Mesodermal cell (in vitro differentiated cells): ENCODE results near the gene SOD2. TPM values are rescaled to one million over a fixed set of nuclear protein-coding genes. Genes with fewer than 3 reads are reported as not detected.
"Not testable (repeated sequence)": the region's sequence is repeated elsewhere in the genome, so short reads cannot be mapped to it uniquely, and the experiment has no call there.

Source experiments
- H3K27ac ChIP-seq: 2 replicates; pipeline ENCODE4 v1.7.0; 2013; ENCODE audit warnings: mild to moderate bottlenecking, low read depth, low read length, moderate library complexity; ENCODE audit not compliant: severe bottlenecking
- H3K36me3 ChIP-seq: 2 replicates; pipeline ENCODE4 v1.7.1; 2013; ENCODE audit warnings: mild to moderate bottlenecking, low read length, moderate library complexity; ENCODE audit not compliant: control insufficient read depth, insufficient read depth
- H3K4me1 ChIP-seq: one replicate; pipeline ENCODE4 v1.7.1; 2013; ENCODE audit warnings: mild to moderate bottlenecking, low read length; ENCODE audit not compliant: insufficient read depth, control insufficient read depth, poor library complexity, severe bottlenecking
- H3K4me3 ChIP-seq: 2 replicates; pipeline ENCODE4 v1.7.0; 2013; ENCODE audit warnings: low read length, control low read depth, mild to moderate bottlenecking; ENCODE audit not compliant: insufficient read depth, poor library complexity, severe bottlenecking; ENCODE audit errors: extremely low read depth
- H3K9me3 ChIP-seq: 2 replicates; pipeline ENCODE4 v1.7.1; 2013; ENCODE audit warnings: mild to moderate bottlenecking, low read length, moderate library complexity; ENCODE audit not compliant: control insufficient read depth
- WGBS, 2 experiments: methylation state at CpG; one replicate each; pipeline ENCODE4 v1.1.5; 2013; ENCODE audit warnings: missing lambda C conversion rate in 2 of 2; ENCODE audit not compliant: insufficient coverage in 2 of 2; 5-methylcytosine and 5-hydroxymethylcytosine counted together
- polyA plus RNA-seq, 2 experiments: library from polyadenylated mRNA; stranded (reverse); fragments of 50-300 nt; gene quantifications; one replicate each; pipeline ENCODE4 v1.2.3, GENCODE V29; 2013

The SOD2 gene
- 33.9 TPM for polyA plus RNA-seq (2013, experiment 1 of 2)
- 36.6 TPM for polyA plus RNA-seq (2013, experiment 2 of 2)

GRCh38 chr6:159693128-159693893 lies at the start of gene SOD2:
SOD2 (minus strand) TSS chr6:159693241; CDS start chr6:159693167, 74 bp downstream.
- peaks cover 13% of the 10 kb centered on the region for H3K36me3 ChIP-seq
- no peaks in the 10 kb centered on the region for H3K9me3 ChIP-seq
- H3K4me3 ChIP-seq = peak within 1 kb of the TSS; percentile 75
- H3K27ac ChIP-seq = peak within 1 kb of the TSS; percentile 95
- WGBS, 2 experiments = 0 to 1% methylated on average over 23 to 65 of the region's 74 CpGs
- peaks cover 14% of the 10 kb centered on the region for H3K4me1 ChIP-seq

- H3K36me3 ChIP-seq = peaks cover 87% of the 10 kb centered on the region
- H3K9me3 ChIP-seq = no peaks in the 10 kb centered on the region
- WGBS, 2 experiments = 88 to 90% methylated on average over 1 of the region's 1 CpG
- no peak overlapping the region for H3K4me3 ChIP-seq
- no peaks in the 10 kb centered on the region for H3K4me1 ChIP-seq
- no peak overlapping the region for H3K27ac ChIP-seq
Observed at GRCh38 chr6:159742165-159742564, 49.1 kb upstream of the SOD2 start.

DNA sequence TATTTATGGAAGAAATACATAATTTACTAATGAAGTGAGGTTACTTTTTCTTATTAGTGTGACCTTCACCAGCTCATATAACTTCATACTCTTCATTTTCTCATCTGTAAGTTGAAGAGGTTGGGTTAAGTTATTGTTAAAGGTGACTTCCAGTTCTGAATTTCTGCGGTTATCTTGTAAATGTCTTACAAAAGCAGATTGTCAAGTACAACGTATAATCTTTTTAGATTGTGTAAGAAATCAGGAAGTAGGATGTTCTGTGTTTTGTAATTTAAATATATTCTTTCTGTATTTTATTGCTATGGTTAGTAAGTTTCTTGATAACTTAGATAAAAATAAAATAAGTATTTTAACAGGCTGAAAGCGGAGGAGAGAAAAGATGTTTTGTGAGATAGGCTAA lies 46.3 kb upstream of the SOD2 start:
- Histone ChIP-seq H3K9me3 (no peaks in the 10 kb centered on the region), H3K36me3 (peaks cover 68% of the 10 kb centered on the region), H3K27ac (no peak overlapping the region), H3K4me3 (no peak overlapping the region), H3K4me1 (no peaks in the 10 kb centered on the region)
- WGBS, 2 experiments = no CpG with 5 or more reads among the region's 3 CpGs

- H3K4me3 ChIP-seq = no peak overlapping the region
- H3K9me3 ChIP-seq = no peaks in the 10 kb centered on the region
- 82 to 92% methylated on average over 5 to 7 of the region's 7 CpGs for WGBS, 2 experiments
- peaks cover 53% of the 10 kb centered on the region for H3K36me3 ChIP-seq
- no peak overlapping the region for H3K27ac ChIP-seq
- H3K4me1 ChIP-seq = no peaks in the 10 kb centered on the region
Observed at GRCh38 chr6:159736908-159737307, 43.9 kb upstream of the SOD2 start.

- not testable (repeated sequence) for H3K27ac ChIP-seq, H3K4me3 ChIP-seq, H3K4me1 ChIP-seq, H3K9me3 ChIP-seq
- peaks cover 47% of the 10 kb centered on the region for H3K36me3 ChIP-seq
- 93 to 95% methylated on average over 6 to 7 of the region's 12 CpGs for WGBS, 2 experiments
Observed at GRCh38 chr6:159733395-159733794, 40.4 kb upstream of the SOD2 start.

DNA sequence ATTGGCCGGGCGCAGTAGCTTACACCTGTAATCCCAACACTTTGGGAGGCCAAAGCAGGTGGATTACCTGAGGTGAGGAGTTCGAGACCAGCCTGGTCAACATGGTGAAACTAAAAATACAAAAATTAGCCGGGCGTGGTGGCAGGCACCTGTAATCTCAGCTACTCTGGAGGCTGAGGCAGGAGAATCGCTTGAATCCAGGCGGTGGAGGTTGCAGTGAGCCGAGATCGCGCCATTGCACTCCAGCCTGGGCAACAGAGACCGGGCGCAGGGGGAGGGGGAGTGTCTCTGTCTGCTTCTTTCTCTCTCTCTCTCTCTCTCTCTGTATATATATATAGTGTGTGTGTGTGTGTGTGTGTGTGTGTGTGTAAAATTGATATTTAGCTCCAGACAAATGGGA lies 39.5 kb upstream of the SOD2 start:
- H3K9me3 ChIP-seq, H3K27ac ChIP-seq, H3K4me1 ChIP-seq, H3K4me3 ChIP-seq: not testable (repeated sequence)
- 80% methylated on average over 7 to 8 of the region's 12 CpGs for WGBS, 2 experiments
- H3K36me3 ChIP-seq = peaks cover 39% of the 10 kb centered on the region

DNA sequence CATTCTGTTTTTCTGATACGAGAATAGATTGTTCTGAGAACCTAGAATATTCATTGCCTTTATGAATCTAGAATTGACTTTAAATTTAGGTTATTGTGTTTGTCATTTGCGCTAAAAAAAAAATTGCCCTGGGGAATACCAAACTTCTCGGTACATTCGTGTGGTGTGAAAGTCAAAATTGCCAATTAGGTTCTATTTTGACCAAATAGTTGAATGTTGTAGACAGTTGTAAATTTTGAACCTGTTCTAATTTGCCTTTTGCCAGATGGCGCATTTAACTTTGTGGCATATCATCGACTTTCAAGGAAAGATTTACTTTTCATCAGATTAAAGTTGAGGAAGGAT lies 37.3 kb upstream of the SOD2 start:
- H3K4me1 ChIP-seq = no peaks in the 10 kb centered on the region
- H3K4me3 ChIP-seq = no peak overlapping the region
- H3K36me3 ChIP-seq = peaks cover 29% of the 10 kb centered on the region
- 89 to 95% methylated on average over 3 to 6 of the region's 6 CpGs for WGBS, 2 experiments
- no peaks in the 10 kb centered on the region for H3K9me3 ChIP-seq
- H3K27ac ChIP-seq = no peak overlapping the region

GRCh38 chr6:159729598-159730331 lies 36.7 kb upstream of the SOD2 start:
- 41 to 65% methylated on average over 4 of the region's 4 CpGs for WGBS, 2 experiments
- Histone ChIP-seq H3K4me1 (no peaks in the 10 kb centered on the region), H3K9me3 (no peaks in the 10 kb centered on the region), H3K27ac (no peak overlapping the region), H3K36me3 (peaks cover 33% of the 10 kb centered on the region), H3K4me3 (peak overlapping the region; percentile 84)

GRCh38 chr6:159728531-159728964 lies 35.5 kb upstream of the SOD2 start:
- Histone ChIP-seq H3K9me3 (no peaks in the 10 kb centered on the region), H3K4me3 (peak overlapping the region; percentile 84), H3K36me3 (peaks cover 46% of the 10 kb centered on the region), H3K4me1 (no peaks in the 10 kb centered on the region), H3K27ac (peak overlapping the region; percentile 97)
- WGBS, 2 experiments = 0 to 5% methylated on average over 3 to 7 of the region's 9 CpGs

GRCh38 chr6:159727717-159728445 lies 34.8 kb upstream of the SOD2 start:
- Histone ChIP-seq H3K4me1 (no peaks in the 10 kb centered on the region), H3K27ac (peak overlapping the region; percentile 97), H3K9me3 (peaks cover under 1% of the 10 kb centered on the region), H3K36me3 (peaks cover 52% of the 10 kb centered on the region), H3K4me3 (peak overlapping the region; percentile 84)
- 0% methylated on average over 21 to 25 of the region's 44 CpGs for WGBS, 2 experiments
